ENCODE measurements around the gene TULP4. TPM values are rescaled to one million over a fixed set of nuclear protein-coding genes. Genes with fewer than 3 reads are reported as not detected.
A peak's percentile ranks its signal among the peaks of the same experiment; 100 is the strongest.

Gene TULP4
- total RNA-seq, 1 donor from 2014 or later = 406 TPM

- DNase-seq = no peak
- H3K9me3 Mint-ChIP-seq (ENCODE audit: unreplicated experiment) = peaks cover 16% of the 10 kb centered on the region
- TF ChIP-seq, protein P1, sequence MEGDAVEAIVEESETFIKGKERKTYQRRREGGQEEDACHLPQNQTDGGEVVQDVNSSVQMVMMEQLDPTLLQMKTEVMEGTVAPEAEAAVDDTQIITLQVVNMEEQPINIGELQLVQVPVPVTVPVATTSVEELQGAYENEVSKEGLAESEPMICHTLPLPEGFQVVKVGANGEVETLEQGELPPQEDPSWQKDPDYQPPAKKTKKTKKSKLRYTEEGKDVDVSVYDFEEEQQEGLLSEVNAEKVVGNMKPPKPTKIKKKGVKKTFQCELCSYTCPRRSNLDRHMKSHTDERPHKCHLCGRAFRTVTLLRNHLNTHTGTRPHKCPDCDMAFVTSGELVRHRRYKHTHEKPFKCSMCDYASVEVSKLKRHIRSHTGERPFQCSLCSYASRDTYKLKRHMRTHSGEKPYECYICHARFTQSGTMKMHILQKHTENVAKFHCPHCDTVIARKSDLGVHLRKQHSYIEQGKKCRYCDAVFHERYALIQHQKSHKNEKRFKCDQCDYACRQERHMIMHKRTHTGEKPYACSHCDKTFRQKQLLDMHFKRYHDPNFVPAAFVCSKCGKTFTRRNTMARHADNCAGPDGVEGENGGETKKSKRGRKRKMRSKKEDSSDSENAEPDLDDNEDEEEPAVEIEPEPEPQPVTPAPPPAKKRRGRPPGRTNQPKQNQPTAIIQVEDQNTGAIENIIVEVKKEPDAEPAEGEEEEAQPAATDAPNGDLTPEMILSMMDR (IDR thresholded peaks at IDR 0.05; ENCODE audit: partially characterized antibody, unreplicated experiment) = no peak
- no peak overlapping the region for H3K4me3 Mint-ChIP-seq (ENCODE audit: unreplicated experiment)
- H3K27me3 Mint-ChIP-seq (ENCODE audit: unreplicated experiment) = peaks cover 6% of the 10 kb centered on the region
- H3K4me1 Mint-ChIP-seq (ENCODE audit: low read depth, unreplicated experiment) = peaks cover 10% of the 10 kb centered on the region
- H3K36me3 Mint-ChIP-seq (ENCODE audit: unreplicated experiment) = peaks cover 38% of the 10 kb centered on the region
- no peak overlapping the region for H3K27ac Mint-ChIP-seq (ENCODE audit: unreplicated experiment)
Measured at GRCh38 chr6:158529629-158530028, 217.4 kb downstream of the TULP4 start.

DNA sequence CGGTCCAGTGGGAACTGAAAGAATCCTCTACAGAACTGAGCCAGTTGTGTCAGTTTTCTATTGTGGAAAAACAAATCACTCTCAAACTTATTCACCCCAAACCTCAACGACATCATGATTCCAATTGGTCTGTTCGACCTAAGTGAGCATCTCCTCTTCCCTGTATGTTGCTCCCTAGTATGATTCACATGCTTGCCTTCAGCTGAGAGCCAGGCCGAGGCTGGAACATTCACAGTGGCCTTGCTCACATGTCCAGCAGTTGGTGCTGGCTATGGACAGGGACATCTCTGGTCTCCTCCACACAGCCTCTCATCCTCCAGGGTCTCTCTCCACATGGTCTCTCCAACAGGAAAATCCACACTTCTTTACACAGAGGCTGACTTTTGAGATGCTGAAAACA is 219.3 kb downstream of the TULP4 start:
- TF ChIP-seq, protein P1 (IDR thresholded peaks at IDR 0.05; ENCODE audit: partially characterized antibody, unreplicated experiment) = no peak
- Mint-ChIP-seq H3K36me3 (ENCODE audit: unreplicated experiment) (peaks cover 26% of the 10 kb centered on the region), H3K4me3 (ENCODE audit: unreplicated experiment) (no peak overlapping the region), H3K4me1 (ENCODE audit: low read depth, unreplicated experiment) (peaks cover 15% of the 10 kb centered on the region), H3K9me3 (ENCODE audit: unreplicated experiment) (peaks cover 19% of the 10 kb centered on the region), H3K27ac (ENCODE audit: unreplicated experiment) (no peak overlapping the region), H3K27me3 (ENCODE audit: unreplicated experiment) (peaks cover 4% of the 10 kb centered on the region)
- DNase-seq = no peak

- Mint-ChIP-seq H3K27me3 (ENCODE audit: unreplicated experiment) (peaks cover 4% of the 10 kb centered on the region), H3K27ac (ENCODE audit: unreplicated experiment) (peak overlapping the region; percentile 9), H3K9me3 (ENCODE audit: unreplicated experiment) (peaks cover 19% of the 10 kb centered on the region), H3K4me1 (ENCODE audit: low read depth, unreplicated experiment) (peaks cover 15% of the 10 kb centered on the region), H3K36me3 (ENCODE audit: unreplicated experiment) (peaks cover 22% of the 10 kb centered on the region), H3K4me3 (ENCODE audit: unreplicated experiment) (no peak overlapping the region)
- no peak for DNase-seq
- TF ChIP-seq, protein P1 (IDR thresholded peaks at IDR 0.05; ENCODE audit: partially characterized antibody, unreplicated experiment) = no peak
Measured at GRCh38 chr6:158531970-158532369, 219.7 kb downstream of the TULP4 start.

GRCh38 chr6:158536084-158536890 is 224.0 kb downstream of the TULP4 start:
- H3K9me3 Mint-ChIP-seq (ENCODE audit: unreplicated experiment) = peaks cover 9% of the 10 kb centered on the region
- H3K4me3 Mint-ChIP-seq (ENCODE audit: unreplicated experiment) = peak overlapping the region; percentile 78
- DNase-seq = peak; percentile 78
- peaks cover 2% of the 10 kb centered on the region for H3K27me3 Mint-ChIP-seq (ENCODE audit: unreplicated experiment)
- TF ChIP-seq, protein P1 (IDR thresholded peaks at IDR 0.05; ENCODE audit: partially characterized antibody, unreplicated experiment) = no peak
- peaks cover 13% of the 10 kb centered on the region for H3K36me3 Mint-ChIP-seq (ENCODE audit: unreplicated experiment)
- H3K27ac Mint-ChIP-seq (ENCODE audit: unreplicated experiment) = peak overlapping the region; percentile 79
- H3K4me1 Mint-ChIP-seq (ENCODE audit: low read depth, unreplicated experiment) = peaks cover 26% of the 10 kb centered on the region
